ENCODE results near the gene AOPEP.

The AOPEP gene

DNA sequence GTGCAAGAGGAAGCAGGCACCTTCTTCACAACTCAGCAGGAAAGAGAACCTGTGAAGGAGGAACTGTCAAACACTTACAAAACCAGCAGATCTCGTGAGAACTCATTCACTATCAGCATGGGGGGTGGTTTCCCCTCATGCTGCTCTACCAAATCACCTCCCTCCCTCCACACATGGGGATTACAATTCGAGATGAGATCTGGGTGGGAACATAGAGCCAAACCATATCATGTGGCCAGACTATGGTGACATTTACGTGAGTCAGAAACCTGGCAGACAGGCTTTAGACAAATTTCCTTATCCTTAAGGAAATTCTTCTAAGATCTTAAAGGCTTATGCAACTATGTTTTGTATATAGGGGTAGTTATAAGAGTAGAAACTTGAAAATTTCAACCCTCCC lies 8.7 kb upstream of the AOPEP start:
- no peak for DNase-seq

GRCh38 chr9:94718936-94719335 lies 7.6 kb upstream of the AOPEP start:
- no peak for DNase-seq

- no peak for DNase-seq
Measured at GRCh38 chr9:94719878-94720277, 6.6 kb upstream of the AOPEP start.

DNA sequence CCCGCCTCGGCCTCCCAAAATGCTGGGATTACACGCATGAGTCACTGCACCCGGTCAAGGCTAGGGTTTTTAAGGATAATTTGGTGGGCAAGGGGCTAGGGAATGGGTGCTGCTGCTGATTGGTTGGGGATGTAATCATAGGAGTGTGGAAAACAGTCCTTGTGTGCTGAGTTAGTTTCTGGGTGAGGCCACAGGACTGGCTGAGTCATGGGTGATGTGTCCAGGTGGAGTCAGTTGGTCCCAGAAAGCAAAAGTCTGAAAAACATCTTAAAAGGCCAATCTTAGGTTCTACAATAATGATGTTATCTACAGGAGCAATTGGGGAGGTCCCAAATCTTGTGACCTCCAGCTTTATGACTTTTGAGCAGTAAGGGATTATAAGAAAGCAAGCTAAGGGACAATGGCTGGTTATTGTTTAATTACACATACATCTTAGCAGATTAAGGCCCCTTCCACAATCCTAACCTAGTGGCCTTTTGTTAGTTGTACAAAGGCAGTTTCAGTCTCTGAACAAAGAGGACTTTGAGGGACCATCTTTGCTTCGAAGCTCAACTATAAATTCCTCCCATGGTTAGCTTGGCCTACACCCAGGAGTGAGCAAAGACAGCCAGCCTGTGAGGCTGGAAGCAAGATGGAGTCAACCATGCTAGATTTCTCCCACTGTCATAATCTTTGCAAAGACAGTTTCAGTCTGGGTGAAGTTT lies 5.5 kb upstream of the AOPEP start:
- DNase-seq: no peak

DNA sequence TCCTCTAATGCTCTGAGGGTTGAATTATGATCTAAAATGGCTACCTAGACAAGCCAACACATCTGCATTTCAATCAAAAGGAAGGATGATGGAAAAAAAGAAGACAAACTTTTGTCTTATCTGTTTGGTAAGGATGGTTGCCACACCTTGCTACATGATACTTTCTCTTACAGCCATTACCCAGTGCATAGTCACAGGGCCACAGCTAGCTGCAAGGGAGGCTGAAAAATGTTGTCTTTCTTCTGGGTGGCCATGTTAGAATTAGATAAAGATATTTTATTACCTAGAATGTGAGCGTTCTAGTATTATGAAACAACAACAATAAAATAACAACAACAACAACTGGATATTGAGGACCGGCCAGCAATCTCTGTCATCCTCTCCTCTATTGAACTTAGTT lies 4.7 kb upstream of the AOPEP start:
- no peak for DNase-seq

GRCh38 chr9:94725293-94725692 lies 1.2 kb upstream of the AOPEP start:
- DNase-seq: no peak

GRCh38 chr9:94728719-94729118 lies 2.2 kb downstream of the AOPEP start:
- DNase-seq: no peak

DNA sequence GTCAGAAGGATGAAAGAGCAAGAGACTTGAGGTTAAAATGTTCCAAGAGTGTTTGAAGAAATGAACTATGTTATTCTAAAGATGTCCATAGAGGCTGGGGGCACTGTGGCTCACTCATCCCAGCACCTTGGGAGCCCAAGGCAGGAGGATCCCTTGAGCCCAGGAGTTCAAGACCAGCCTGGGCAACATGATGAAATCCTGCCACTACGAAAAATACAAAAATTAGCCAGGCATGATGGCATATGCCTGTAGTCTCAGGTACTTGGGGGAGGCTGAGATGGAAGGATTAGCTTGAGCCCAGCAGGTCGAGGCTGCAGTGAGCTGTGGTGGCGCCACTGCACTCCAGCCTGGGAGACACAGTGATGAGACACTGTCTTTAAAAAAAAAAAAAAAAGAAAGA lies 2.7 kb downstream of the AOPEP start:
- DNase-seq: no peak

GRCh38 chr9:94734054-94734754 lies 7.7 kb downstream of the AOPEP start:
- peak; percentile 32 for DNase-seq

GRCh38 chr9:94736759-94737158 lies 10.3 kb downstream of the AOPEP start:
- peak; percentile 8 for DNase-seq

- DNase-seq: peak; percentile 30
Measured at GRCh38 chr9:94740145-94740840, 13.8 kb downstream of the AOPEP start.

DNA sequence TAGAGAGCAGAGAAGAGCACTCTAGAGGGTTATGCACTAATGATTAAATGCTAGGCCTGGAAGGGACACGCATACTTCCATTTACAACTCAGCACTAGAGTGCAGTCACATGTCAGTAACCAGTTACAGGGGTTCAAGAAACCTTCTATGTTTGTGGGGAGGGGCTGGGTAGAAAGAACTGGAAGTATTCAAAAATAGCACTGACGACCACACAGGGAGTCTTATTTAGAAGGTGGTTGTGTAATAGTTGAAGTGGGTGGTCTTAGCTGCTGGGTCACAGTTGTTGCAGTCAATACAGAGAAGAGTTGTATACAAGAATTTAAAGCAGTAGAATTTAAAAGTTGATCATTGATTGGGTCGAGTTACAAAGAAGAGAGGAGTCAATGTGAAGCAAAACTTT lies 15.4 kb downstream of the AOPEP start:
- DNase-seq: no peak

DNA sequence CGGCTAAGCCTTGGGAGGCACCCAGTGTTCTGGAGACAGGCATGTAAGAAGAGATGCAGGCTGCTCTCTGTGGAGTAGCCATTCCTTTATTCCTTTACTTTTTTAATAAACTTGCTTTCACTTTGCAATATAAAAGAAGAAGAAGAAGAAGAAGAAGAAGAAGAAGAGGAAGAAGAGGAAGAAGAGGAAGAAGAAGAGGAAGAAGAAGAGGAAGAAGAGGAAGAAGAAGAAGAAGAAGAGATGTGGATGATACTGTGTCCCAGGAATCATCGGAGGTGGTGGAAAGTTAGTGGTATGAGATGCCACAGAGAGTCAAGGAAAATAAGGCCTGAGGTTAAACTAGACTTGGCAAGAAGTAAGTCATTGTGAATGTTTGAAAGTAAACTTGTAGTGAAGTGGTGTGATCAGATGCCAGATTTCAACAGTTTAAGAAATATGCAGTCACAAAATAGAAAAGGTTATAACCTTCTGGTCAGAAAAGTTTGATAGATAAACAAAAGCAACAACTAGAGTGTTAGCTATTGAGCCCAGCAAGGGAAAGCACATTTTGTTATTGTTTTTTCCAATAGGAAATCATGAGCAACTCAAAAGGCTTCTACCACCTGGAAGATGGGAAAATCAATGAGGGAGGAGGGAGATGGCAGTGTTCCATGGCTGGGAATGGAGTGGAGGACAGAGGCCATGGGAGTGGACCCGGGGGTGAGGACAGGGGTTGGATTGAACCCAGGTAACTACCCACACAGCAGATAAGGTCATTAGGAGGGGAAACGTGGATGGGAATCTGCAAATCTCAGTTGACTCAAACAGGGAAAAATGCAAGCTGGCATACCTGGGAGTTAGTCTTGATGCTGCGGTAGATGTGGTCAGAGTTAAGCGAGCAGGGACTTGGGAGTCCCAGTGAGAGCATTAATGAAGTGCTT lies 16.8 kb downstream of the AOPEP start:
- DNase-seq: no peak

DNA sequence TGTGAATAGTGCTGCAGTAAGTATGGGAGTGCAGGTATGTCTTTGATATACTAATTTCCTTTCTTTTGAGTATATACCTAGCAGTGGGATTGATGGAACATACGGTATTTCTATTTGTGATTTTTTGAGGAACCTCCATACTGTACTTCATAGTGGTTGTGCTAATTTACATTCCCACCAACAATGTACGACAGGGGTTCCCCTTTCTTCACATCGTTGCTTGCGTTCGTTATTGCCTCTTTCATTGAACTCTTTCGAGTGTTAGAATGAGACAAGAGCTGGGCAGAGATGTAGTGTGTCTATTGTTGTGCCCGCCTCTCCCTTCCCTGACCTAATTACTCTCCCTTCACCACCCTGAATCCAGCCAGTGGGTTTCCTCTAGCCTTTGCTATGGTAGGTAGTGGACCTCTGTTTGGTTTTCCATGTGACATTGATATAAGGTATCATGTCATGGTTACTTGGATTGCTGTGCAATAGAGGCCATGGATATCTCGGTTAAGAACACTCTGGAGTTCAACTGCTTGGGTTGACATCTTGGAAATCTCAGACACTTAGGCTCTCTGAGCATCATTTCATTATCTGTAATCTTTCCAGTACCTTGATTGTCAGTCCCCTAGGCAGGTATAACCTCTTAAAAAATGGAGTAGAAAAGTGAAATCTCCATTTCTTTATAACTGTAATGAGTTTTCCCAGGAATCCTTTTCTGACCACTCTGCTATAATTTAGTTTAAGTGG lies 19.5 kb downstream of the AOPEP start:
- DNase-seq: no peak

GRCh38 chr9:94746541-94747370 lies 20.3 kb downstream of the AOPEP start:
- DNase-seq: no peak

- no peak for DNase-seq
Measured at GRCh38 chr9:94754976-94755475, 28.5 kb downstream of the AOPEP start.

- no peak for DNase-seq
Measured at GRCh38 chr9:94757158-94757557, 30.7 kb downstream of the AOPEP start.

DNA sequence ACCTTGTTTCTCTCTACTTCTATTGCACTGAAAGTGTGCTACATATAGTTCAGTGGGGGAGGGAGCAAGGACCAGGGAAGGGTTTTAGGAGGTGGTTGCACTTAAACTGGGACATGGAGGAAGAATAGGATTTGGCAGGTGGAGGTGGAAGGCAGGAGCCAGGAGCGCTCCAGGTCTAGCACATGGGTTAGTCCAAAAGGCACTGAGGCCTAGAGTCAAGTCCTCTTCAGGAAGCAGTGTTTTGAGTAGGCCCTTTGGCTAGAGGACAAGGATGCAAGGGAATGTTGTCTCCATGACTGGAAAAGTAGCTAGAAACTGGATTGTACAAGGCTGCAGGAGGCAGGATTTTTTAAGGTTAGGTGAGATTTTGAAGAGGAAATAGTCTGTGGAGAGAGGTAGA lies 31.5 kb downstream of the AOPEP start:
- DNase-seq: no peak

DNA sequence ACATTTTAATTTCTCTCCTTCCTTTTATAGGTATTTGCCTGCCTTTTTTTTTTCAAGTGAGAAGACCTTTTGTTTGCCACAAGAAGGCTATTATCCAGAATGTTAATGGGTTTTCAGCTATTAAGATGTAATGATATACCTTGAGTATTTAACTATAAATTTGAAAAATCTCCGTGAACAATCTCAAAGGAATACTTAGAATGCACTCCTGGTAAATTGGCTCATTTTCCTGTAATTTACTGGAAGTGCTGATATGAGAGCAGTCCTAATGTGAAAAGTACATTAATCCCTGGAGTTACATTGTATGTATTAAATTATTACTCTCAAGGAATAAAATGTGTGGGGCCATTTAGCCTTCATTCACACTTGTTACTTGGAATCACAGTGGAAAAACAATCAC lies 32.4 kb downstream of the AOPEP start:
- no peak for DNase-seq

GRCh38 chr9:94760010-94760409 lies 33.5 kb downstream of the AOPEP start:
- DNase-seq: no peak

DNA sequence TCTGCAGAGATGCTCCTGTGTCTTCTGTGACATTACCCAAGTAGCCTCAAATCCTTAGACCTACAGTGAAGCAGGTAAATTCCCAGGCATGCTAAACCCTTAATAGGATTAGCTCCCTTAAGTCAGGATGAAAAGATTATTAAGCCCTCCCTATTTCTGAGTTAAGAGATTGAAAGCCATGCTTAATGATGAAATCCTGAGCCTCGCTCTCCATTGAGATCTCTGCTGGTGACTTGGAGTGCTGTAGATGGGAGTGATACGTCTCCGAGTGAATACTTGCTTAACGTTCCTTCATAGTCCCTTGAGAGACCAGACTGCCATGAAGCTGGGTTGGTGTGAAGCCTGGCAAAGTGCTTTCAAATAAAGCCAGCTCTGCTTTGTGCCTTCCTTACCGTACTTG lies 34.2 kb downstream of the AOPEP start:
- no peak for DNase-seq
